OCI-LY7 (cell line): ENCODE measurements around the gene TPBGL.

Experiments
- EZH2phosphoT487 ChIP-seq: fragments of 200-600 bp; sonication (generic); IDR thresholded peaks from 2 replicates; pipeline ENCODE4 v1.6.1; 2018; ENCODE audit warnings: low read depth, borderline replicate concordance, mild to moderate bottlenecking, mixed run types, antibody characterized with exemption, low read length, moderate library complexity, mixed read lengths
- TF ChIP-seq, protein P1 (sequence below): fragments of 200-600 bp; sonication (generic); conservative IDR thresholded peaks from 2 replicates; pipeline ENCODE4 v1.5.1; 2014; ENCODE audit warnings: mild to moderate bottlenecking, antibody characterized with exemption, low read length, moderate library complexity, mixed read lengths

DNA sequence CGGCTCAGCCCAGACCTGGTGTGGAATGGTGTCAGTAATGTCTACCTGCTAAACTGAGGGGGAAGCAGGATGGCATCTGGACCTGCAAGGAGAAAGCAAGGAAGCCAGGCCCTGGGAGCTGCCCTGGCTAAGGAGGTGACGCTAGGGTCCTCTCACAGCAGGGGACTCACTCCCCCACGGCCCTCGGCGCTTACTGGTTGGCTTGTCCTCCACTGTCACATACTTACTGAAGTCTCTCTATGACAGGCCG lies 48.9 kb downstream of the TPBGL start:
- TF ChIP-seq, protein P1, sequence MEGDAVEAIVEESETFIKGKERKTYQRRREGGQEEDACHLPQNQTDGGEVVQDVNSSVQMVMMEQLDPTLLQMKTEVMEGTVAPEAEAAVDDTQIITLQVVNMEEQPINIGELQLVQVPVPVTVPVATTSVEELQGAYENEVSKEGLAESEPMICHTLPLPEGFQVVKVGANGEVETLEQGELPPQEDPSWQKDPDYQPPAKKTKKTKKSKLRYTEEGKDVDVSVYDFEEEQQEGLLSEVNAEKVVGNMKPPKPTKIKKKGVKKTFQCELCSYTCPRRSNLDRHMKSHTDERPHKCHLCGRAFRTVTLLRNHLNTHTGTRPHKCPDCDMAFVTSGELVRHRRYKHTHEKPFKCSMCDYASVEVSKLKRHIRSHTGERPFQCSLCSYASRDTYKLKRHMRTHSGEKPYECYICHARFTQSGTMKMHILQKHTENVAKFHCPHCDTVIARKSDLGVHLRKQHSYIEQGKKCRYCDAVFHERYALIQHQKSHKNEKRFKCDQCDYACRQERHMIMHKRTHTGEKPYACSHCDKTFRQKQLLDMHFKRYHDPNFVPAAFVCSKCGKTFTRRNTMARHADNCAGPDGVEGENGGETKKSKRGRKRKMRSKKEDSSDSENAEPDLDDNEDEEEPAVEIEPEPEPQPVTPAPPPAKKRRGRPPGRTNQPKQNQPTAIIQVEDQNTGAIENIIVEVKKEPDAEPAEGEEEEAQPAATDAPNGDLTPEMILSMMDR = no peak
- TF ChIP-seq EZH2phosphoT487 = no peak
